NCI-H146 treated with DMSO at 0.1 percent for 48 hours (cell line): ENCODE data around the gene ZMYND8.
"Not testable (repeated sequence)": the region's sequence is repeated elsewhere in the genome, so short reads cannot be mapped to it uniquely, and the experiment has no call there.

ENCODE experiments used
- DNase-seq: peaks from one replicate; lab custom pipeline; 2025; ENCODE audit not compliant: unreplicated experiment; lab: John Stamatoyannopoulos, UW

The ZMYND8 gene

GRCh38 chr20:47206962-47207641 is 149.4 kb downstream of the ZMYND8 start:
- peak; percentile 44 for DNase-seq

DNA sequence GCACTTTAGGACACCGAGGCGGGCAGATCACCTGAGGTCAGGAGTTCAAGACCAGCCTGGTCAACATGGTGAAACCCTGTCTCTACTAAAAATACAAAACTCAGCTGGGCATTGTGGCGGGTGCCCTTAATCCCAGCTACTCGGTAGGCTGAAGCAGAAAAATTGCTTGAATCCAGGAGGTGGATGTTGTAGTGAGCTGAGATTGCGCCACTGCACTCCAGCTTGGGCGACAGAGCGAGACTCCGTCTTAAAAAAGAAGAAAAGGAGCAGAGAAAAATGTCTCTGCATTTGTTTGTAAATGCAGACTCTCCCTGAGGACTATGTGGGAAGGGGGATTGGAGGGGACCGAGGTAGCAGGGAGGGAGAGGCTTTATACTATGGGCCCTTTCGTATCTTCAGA is 149.9 kb downstream of the ZMYND8 start:
- not testable (repeated sequence) for DNase-seq

GRCh38 chr20:47205577-47206123 is 150.8 kb downstream of the ZMYND8 start:
- DNase-seq = peak; percentile 70

DNA sequence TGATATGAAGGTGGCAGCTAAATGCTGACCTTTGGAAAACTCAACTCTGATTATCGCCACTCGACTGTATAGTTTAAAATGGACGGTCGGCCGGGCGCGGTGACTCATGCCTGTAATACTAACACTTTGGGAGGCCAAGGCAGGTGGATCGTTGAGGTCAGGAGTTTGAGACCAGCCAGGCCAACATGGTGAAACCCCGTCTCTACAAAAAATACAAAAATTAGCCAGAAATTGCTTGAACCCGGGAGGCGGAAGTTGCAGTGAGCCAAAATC is 151.7 kb downstream of the ZMYND8 start:
- DNase-seq = not testable (repeated sequence)

- DNase-seq = no peak
Observed at GRCh38 chr20:47204008-47204849, 152.3 kb downstream of the ZMYND8 start.

- DNase-seq = no peak
Observed at GRCh38 chr20:47202733-47203667, 153.5 kb downstream of the ZMYND8 start.

GRCh38 chr20:47201074-47201730 is 155.3 kb downstream of the ZMYND8 start:
- no peak for DNase-seq

DNA sequence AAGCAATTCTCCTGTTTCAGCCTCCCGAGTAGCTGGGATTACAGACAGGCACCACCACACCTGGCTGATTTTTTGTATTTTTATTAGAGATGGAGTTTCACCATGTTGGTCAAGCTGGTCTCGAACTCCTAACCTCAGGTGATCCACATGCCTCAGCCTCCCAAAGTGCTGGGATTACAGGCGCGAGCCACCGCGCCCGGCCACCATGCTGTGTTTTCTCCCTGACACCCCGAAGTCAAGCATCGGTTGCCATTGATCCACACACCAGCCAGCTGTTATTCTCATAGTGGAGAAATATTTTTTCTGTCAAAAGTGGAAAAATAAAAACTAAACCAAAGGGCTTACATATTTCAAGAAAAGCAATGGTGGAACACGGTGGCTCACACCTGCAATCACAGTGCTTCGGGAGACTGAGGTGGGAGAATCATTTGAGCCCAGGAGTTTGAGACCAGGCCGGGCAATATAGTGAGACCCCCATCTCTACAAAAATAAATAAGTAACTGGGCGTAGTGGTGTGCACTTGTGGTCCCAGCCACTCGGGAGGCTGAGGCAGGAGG is 157.4 kb downstream of the ZMYND8 start:
- DNase-seq = no peak

DNA sequence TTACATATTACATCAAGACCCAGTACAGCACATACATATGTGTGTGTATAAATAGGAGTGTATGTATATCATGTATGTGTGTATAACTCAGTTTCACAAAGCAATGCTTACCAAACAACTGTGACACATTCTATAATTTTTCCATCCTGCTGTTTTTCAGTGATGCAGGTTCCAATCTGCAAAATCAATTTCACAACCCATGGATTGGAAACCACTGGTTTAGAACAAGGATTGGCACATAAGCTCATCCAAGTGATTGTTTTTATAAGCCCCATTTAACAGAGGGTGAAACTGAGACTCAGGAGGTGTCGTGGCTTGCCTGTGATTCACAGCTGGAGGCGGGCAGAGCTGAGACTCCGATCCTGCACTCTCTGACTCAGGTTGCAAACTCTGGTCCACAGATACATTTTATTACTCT is 158.2 kb downstream of the ZMYND8 start:
- DNase-seq = no peak

DNA sequence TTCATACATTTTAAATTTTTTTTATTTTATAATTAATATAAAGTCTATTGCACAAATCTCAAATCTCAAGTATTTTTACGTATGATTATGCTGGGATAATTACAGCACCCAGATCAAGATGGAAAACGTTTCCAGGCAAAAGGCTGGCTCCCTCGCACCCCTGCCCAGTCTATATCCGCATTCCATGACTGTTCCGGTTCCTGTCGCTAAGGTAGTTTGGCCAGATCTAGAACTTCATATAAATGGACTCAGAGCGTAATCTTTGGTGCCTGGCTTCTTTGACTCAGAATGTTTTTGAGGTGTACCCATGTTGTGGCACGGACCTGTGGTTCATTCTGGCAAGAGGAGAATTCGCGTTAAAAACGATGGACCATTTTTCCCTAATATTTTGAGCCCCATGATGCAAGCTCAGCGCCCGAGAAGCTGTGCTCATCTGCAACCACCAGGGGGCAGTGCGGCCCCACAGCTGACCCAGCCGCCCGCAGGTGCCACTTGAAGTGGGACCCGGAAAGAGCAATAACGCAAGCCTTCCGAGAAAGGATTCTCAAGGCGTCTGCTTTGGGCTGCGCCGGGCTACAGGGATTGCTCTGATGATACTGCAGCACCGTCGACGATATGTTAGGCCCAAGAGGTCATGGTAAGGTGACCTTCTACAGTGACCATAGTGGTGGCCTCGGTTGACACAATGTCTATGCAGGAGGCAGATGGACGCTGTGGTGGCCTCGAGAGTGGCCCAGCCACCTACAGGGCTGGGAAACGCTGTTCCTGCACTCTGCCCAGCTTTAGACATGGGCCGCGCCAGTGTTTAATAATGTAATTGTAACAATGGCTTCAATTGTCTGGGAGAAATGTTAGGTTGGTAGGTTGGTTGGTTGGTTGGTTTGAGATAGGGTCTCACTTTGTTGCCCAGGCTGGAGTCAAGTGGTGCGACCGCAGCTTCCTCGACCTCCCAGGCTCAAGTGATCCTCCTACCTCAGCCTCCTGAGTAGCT is 160.1 kb downstream of the ZMYND8 start:
- peak; percentile 29 for DNase-seq

GRCh38 chr20:47195573-47195972 is 160.9 kb downstream of the ZMYND8 start:
- no peak for DNase-seq

- no peak for DNase-seq
Observed at GRCh38 chr20:47191956-47192355, 164.5 kb downstream of the ZMYND8 start.

- DNase-seq = no peak
Observed at GRCh38 chr20:47191074-47191673, 165.3 kb downstream of the ZMYND8 start.

DNA sequence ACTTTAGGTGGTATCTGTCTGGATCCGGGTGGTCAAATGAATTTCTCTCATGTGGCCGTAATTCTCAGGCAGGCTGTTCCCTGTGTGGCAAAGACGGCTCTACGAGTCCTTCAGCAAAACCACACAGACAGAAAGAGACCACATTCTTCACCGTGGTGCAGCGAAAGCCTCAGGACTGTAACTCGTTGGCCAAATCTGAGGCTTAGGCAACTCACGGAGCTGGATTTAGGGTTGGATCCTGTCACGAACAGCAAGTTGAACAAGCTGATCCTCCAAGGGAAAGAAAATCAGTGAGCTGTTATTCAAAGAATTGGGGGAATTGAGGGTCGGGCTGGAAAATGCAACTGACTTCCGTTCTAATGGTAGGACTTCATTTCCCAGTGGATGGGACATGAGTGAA is 167.4 kb downstream of the ZMYND8 start:
- DNase-seq = no peak

DNA sequence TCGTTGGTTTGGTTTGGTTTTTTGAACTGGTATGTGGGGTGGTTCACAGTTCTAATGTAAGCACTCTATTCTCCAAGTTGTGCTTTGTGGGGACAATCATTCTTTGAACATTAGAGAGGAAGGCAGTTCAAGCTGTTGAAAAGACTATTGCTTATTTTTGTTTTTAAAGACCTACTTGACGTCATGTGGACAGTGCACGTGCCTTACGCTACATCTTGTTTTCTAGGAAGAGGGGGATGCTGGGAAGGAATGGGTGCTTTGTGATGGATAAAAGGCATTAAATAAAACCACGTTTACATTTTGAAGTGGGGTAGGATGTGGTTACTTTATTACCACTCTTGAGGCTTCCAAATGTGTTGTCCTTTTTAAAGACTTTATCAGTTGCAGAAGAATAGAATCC is 168.0 kb downstream of the ZMYND8 start:
- DNase-seq = no peak

GRCh38 chr20:47187450-47188195 is 168.9 kb downstream of the ZMYND8 start:
- DNase-seq = no peak

- DNase-seq = no peak
Observed at GRCh38 chr20:47183367-47183766, 173.1 kb downstream of the ZMYND8 start.
